HepG2 (cell line): ENCODE measurements around the gene PCSK5. TPM values are rescaled to one million over a fixed set of nuclear protein-coding genes. Genes with fewer than 3 reads are reported as not detected.

Source experiments
- GABPB1 ChIP-seq: IDR thresholded peaks from 2 replicates; pipeline ENCODE4 v1.6.1; 2016; ENCODE audit warnings: mild to moderate bottlenecking, missing genetic modification reagents, moderate library complexity, missing compliant biosample characterization
- KLF15 ChIP-seq: sonication (generic); formaldehyde crosslinking; IDR thresholded peaks from 2 replicates; pipeline ENCODE4 v1.8.1; 2023; ENCODE audit warnings: borderline replicate concordance, mild to moderate bottlenecking, inconsistent platforms, missing genetic modification reagents, mixed read lengths
- PAF1 ChIP-seq: IDR thresholded peaks from 2 replicates; pipeline ENCODE4 v1.6.1; 2016; ENCODE audit warnings: missing genetic modification reagents, missing compliant biosample characterization
- RARA ChIP-seq: IDR thresholded peaks from 2 replicates; pipeline ENCODE4 v1.6.1; 2016; ENCODE audit warnings: missing genetic modification reagents, missing compliant biosample characterization
- SYNCRIP ChIP-seq: fragments of 200-400 bp; formaldehyde crosslinking; IDR thresholded peaks from 2 replicates; pipeline ENCODE4 v1.6.1; 2018; ENCODE audit warnings: mild to moderate bottlenecking, low read depth, low read length; ENCODE audit not compliant: insufficient read depth
- ZFP82 ChIP-seq: sonication (generic); formaldehyde crosslinking; IDR thresholded peaks from 2 replicates; pipeline ENCODE4 v1.5.1; 2020; ENCODE audit warnings: mild to moderate bottlenecking, missing genetic modification reagents, borderline replicate concordance
- ZNF12 ChIP-seq: sonication (generic); formaldehyde crosslinking; IDR thresholded peaks from 2 replicates; pipeline ENCODE4 v1.5.0; 2020; ENCODE audit warnings: missing genetic modification reagents
- ZNF136 ChIP-seq: sonication (generic); formaldehyde crosslinking; IDR thresholded peaks from 2 replicates; pipeline ENCODE4 v1.8.1; 2022; ENCODE audit warnings: low read depth, mild to moderate bottlenecking, moderate library complexity, missing genetic modification reagents
- ZNF430 ChIP-seq: sonication (generic); formaldehyde crosslinking; IDR thresholded peaks from 2 replicates; pipeline ENCODE4 v1.9.0; 2021; ENCODE audit warnings: mild to moderate bottlenecking, missing genetic modification reagents
- ZNF713 ChIP-seq: sonication (generic); formaldehyde crosslinking; IDR thresholded peaks from 2 replicates; pipeline ENCODE4 v1.4.0; 2020; ENCODE audit warnings: mild to moderate bottlenecking, missing genetic modification reagents
- ZNF761 ChIP-seq: sonication (generic); formaldehyde crosslinking; conservative IDR thresholded peaks from 2 replicates; pipeline ENCODE4 v1.4.0; 2020; ENCODE audit warnings: mild to moderate bottlenecking, missing genetic modification reagents
- ZSCAN25 ChIP-seq: sonication (generic); formaldehyde crosslinking; IDR thresholded peaks from 2 replicates; pipeline ENCODE4 v1.8.0; 2022; ENCODE audit warnings: mild to moderate bottlenecking, missing genetic modification reagents
- polyA plus RNA-seq, 8 experiments: library from polyadenylated mRNA; depleted of rRNA in 3 of 8; stranded (reverse) in 7 of 8; unstranded in 1 of 8; fragments of >200 nt; fragmentation: Illumina TruSeq in 4 of 8; extraction: Trizol in 4 of 8; gene quantifications; 2 replicates each; pipeline versions ENCODE4 v1.2.1 to v1.2.3, GENCODE V29; 2011 to 2016; ENCODE audit warnings: low read depth in 4 of 8, missing spikeins in 1 of 8, mixed read lengths in 1 of 8; ENCODE audit not compliant: insufficient read depth in 1 of 8
- total RNA-seq, 5 experiments: library from RNA; depleted of rRNA; stranded (reverse); fragments of >200 nt; fragmentation: Illumina TruSeq; extraction: Trizol; gene quantifications; 2 replicates each; pipeline ENCODE4 v1.2.3, GENCODE V29; 2016; ENCODE audit warnings: low read depth in 1 of 5
- TF ChIP-seq, protein P1 (sequence below): sonication (generic); formaldehyde crosslinking; IDR thresholded peaks from 2 replicates; pipeline ENCODE4 v1.5.0; 2020; ENCODE audit warnings: mild to moderate bottlenecking, missing genetic modification reagents
- TF ChIP-seq, protein P2 (sequence below): sonication (generic); formaldehyde crosslinking; IDR thresholded peaks from 2 replicates; pipeline ENCODE4 v1.4.0; 2020; ENCODE audit warnings: missing genetic modification reagents
- TF ChIP-seq, protein P3 (sequence below): sonication (generic); formaldehyde crosslinking; IDR thresholded peaks from 2 replicates; pipeline ENCODE4 v1.4.0; 2020; ENCODE audit warnings: mild to moderate bottlenecking, missing genetic modification reagents
- TF ChIP-seq, protein P4 (sequence below): sonication (generic); formaldehyde crosslinking; IDR thresholded peaks from 2 replicates; pipeline ENCODE4 v1.8.1; 2023; ENCODE audit warnings: mild to moderate bottlenecking, missing genetic modification reagents

The PCSK5 gene
- total and polyA plus RNA-seq, 2 of the 13 experiments (the other 11 are each of a cell fraction or from before 2014, with no cell fraction given), result 0.55 to 0.66 TPM

DNA sequence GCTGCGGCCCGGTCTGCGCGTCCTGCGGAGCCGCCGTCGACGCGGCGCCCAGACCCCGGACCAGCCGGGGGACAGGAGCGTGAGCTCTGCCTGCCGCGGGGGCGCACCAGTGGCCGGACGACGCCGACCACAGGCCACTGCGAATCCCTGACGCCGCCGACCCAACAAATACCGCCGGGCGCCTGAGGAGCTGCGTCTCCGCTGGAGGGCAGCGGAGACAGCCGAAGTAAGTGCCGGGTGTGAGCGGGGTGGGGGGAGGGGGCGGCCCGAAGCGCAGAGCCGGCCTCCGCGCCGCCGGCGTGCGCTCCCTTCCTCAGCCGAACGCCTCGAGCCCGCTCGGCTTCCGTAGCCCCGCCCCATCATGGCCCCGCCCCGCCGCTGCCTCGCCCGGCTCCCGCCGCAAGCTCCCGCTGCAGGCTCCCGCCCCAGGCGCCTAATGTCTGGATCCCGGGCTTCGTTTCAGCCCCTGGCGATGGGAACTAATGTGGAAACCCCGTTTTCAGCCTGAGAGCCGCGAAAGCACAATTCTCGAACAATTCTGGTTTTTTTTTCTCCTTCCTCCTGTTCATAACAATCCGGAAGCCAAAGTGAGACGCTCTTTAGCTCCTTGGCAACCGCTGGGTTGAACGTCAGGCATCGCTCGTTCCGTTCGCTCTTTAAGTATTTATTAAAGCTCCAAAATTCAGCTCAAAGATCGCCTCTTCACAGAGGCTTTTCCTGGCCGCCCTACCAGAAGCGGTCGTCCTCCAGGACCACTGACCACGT, 503.9 kb downstream of the PCSK5 start, which contains the start of gene RFK (continued):
- peak; percentile 14; the same call in 1 of the 2 replicates for TF ChIP-seq ZFP82
- TF ChIP-seq GABPB1 (CRISPR knock-in tag), result peak; percentile 77
- TF ChIP-seq SYNCRIP, result no peak
- TF ChIP-seq KLF15 (CRISPR knock-in tag), result no peak
- TF ChIP-seq ZSCAN25 (CRISPR knock-in tag), result no peak
- TF ChIP-seq, protein P1, sequence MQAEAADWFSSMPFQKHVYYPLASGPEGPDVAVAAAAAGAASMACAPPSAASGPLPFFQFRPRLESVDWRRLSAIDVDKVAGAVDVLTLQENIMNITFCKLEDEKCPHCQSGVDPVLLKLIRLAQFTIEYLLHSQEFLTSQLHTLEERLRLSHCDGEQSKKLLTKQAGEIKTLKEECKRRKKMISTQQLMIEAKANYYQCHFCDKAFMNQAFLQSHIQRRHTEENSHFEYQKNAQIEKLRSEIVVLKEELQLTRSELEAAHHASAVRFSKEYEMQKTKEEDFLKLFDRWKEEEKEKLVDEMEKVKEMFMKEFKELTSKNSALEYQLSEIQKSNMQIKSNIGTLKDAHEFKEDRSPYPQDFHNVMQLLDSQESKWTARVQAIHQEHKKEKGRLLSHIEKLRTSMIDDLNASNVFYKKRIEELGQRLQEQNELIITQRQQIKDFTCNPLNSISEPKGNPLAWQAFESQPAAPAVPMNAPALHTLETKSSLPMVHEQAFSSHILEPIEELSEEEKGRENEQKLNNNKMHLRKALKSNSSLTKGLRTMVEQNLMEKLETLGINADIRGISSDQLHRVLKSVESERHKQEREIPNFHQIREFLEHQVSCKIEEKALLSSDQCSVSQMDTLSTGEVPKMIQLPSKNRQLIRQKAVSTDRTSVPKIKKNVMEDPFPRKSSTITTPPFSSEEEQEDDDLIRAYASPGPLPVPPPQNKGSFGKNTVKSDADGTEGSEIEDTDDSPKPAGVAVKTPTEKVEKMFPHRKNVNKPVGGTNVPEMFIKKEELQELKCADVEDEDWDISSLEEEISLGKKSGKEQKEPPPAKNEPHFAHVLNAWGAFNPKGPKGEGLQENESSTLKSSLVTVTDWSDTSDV, result 0 out of 2 replicates have a peak, but pooled peaks have one; percentile 59
- TF ChIP-seq ZNF430, result no peak; the same call in 1 of the 2 replicates
- TF ChIP-seq, protein P2, sequence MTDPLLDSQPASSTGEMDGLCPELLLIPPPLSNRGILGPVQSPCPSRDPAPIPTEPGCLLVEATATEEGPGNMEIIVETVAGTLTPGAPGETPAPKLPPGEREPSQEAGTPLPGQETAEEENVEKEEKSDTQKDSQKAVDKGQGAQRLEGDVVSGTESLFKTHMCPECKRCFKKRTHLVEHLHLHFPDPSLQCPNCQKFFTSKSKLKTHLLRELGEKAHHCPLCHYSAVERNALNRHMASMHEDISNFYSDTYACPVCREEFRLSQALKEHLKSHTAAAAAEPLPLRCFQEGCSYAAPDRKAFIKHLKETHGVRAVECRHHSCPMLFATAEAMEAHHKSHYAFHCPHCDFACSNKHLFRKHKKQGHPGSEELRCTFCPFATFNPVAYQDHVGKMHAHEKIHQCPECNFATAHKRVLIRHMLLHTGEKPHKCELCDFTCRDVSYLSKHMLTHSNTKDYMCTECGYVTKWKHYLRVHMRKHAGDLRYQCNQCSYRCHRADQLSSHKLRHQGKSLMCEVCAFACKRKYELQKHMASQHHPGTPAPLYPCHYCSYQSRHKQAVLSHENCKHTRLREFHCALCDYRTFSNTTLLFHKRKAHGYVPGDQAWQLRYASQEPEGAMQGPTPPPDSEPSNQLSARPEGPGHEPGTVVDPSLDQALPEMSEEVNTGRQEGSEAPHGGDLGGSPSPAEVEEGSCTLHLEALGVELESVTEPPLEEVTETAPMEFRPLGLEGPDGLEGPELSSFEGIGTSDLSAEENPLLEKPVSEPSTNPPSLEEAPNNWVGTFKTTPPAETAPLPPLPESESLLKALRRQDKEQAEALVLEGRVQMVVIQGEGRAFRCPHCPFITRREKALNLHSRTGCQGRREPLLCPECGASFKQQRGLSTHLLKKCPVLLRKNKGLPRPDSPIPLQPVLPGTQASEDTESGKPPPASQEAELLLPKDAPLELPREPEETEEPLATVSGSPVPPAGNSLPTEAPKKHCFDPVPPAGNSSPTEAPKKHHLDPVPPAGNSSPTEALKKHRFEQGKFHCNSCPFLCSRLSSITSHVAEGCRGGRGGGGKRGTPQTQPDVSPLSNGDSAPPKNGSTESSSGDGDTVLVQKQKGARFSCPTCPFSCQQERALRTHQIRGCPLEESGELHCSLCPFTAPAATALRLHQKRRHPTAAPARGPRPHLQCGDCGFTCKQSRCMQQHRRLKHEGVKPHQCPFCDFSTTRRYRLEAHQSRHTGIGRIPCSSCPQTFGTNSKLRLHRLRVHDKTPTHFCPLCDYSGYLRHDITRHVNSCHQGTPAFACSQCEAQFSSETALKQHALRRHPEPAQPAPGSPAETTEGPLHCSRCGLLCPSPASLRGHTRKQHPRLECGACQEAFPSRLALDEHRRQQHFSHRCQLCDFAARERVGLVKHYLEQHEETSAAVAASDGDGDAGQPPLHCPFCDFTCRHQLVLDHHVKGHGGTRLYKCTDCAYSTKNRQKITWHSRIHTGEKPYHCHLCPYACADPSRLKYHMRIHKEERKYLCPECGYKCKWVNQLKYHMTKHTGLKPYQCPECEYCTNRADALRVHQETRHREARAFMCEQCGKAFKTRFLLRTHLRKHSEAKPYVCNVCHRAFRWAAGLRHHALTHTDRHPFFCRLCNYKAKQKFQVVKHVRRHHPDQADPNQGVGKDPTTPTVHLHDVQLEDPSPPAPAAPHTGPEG (CRISPR knock-in tag), result peak; percentile 39; the same call in 1 of the 2 replicates
- TF ChIP-seq ZNF713 (CRISPR knock-in tag), result 0 out of 2 replicates have a peak, but pooled peaks have one; percentile 57
- no peak for TF ChIP-seq ZNF12 (CRISPR knock-in tag)
- peak; percentile 23; the same call in 1 of the 2 replicates for TF ChIP-seq ZNF136 (CRISPR knock-in tag)
- peak; percentile 40 for TF ChIP-seq RARA (CRISPR knock-in tag)
- no peak for TF ChIP-seq PAF1 (CRISPR knock-in tag)
- TF ChIP-seq, protein P3, sequence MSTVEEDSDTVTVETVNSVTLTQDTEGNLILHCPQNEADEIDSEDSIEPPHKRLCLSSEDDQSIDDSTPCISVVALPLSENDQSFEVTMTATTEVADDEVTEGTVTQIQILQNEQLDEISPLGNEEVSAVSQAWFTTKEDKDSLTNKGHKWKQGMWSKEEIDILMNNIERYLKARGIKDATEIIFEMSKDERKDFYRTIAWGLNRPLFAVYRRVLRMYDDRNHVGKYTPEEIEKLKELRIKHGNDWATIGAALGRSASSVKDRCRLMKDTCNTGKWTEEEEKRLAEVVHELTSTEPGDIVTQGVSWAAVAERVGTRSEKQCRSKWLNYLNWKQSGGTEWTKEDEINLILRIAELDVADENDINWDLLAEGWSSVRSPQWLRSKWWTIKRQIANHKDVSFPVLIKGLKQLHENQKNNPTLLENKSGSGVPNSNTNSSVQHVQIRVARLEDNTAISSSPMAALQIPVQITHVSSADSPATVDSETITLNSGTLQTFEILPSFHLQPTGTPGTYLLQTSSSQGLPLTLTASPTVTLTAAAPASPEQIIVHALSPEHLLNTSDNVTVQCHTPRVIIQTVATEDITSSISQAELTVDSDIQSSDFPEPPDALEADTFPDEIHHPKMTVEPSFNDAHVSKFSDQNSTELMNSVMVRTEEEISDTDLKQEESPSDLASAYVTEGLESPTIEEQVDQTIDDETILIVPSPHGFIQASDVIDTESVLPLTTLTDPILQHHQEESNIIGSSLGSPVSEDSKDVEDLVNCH (CRISPR knock-in tag), result peak; percentile 80; the same call in 1 of the 2 replicates
- peak; percentile 88 for TF ChIP-seq ZNF761 (CRISPR knock-in tag)
- TF ChIP-seq, protein P4, sequence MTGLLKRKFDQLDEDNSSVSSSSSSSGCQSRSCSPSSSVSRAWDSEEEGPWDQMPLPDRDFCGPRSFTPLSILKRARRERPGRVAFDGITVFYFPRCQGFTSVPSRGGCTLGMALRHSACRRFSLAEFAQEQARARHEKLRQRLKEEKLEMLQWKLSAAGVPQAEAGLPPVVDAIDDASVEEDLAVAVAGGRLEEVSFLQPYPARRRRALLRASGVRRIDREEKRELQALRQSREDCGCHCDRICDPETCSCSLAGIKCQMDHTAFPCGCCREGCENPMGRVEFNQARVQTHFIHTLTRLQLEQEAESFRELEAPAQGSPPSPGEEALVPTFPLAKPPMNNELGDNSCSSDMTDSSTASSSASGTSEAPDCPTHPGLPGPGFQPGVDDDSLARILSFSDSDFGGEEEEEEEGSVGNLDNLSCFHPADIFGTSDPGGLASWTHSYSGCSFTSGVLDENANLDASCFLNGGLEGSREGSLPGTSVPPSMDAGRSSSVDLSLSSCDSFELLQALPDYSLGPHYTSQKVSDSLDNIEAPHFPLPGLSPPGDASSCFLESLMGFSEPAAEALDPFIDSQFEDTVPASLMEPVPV (CRISPR knock-in tag), result peak; percentile 57; the same call in 1 of the 2 replicates
